Measurements from ENCODE around the gene PROC. TPM values are rescaled to one million over a fixed set of nuclear protein-coding genes. Genes with fewer than 3 reads are reported as not detected.

Gene PROC
- total RNA-seq, 1 donor from 2014 or later, result not detected

GRCh38 chr2:127464470-127465257 lies 46.4 kb downstream of the PROC start:
- Mint-ChIP-seq H3K27me3 (ENCODE audit: low read depth) (no peaks in the 10 kb centered on the region), H3K27ac (ENCODE audit: unreplicated experiment) (no peak overlapping the region), H3K9me3 (no peaks in the 10 kb centered on the region), H3K4me1 (no peaks in the 10 kb centered on the region), H3K4me3 (no peak overlapping the region), H3K36me3 (ENCODE audit: low read depth) (peaks cover 10% of the 10 kb centered on the region)
- TF ChIP-seq CTCF (conservative IDR thresholded peaks at IDR 0.05), result no peak
- no peak for DNase-seq (ENCODE audit: low read depth, low spot score)

- Mint-ChIP-seq H3K27me3 (ENCODE audit: low read depth) (no peaks in the 10 kb centered on the region), H3K4me1 (no peaks in the 10 kb centered on the region), H3K27ac (ENCODE audit: unreplicated experiment) (peak overlapping the region; percentile 63), H3K9me3 (no peaks in the 10 kb centered on the region), H3K36me3 (ENCODE audit: low read depth) (peaks cover 10% of the 10 kb centered on the region), H3K4me3 (no peak overlapping the region)
- no peak for DNase-seq (ENCODE audit: low read depth, low spot score)
- TF ChIP-seq CTCF (conservative IDR thresholded peaks at IDR 0.05), result no peak
Measured at GRCh38 chr2:127465258-127465657, 47.0 kb downstream of the PROC start.

- H3K27ac Mint-ChIP-seq (ENCODE audit: unreplicated experiment), result no peak overlapping the region
- peaks cover 10% of the 10 kb centered on the region for H3K36me3 Mint-ChIP-seq (ENCODE audit: low read depth)
- H3K27me3 Mint-ChIP-seq (ENCODE audit: low read depth), result no peaks in the 10 kb centered on the region
- H3K4me3 Mint-ChIP-seq, result no peak overlapping the region
- no peaks in the 10 kb centered on the region for H3K9me3 Mint-ChIP-seq
- no peaks in the 10 kb centered on the region for H3K4me1 Mint-ChIP-seq
- TF ChIP-seq CTCF (conservative IDR thresholded peaks at IDR 0.05), result no peak
- DNase-seq (ENCODE audit: low read depth, low spot score), result no peak
Measured at GRCh38 chr2:127469051-127469450, 50.8 kb downstream of the PROC start.

GRCh38 chr2:127469974-127470373 lies 51.7 kb downstream of the PROC start:
- H3K9me3 Mint-ChIP-seq, result no peaks in the 10 kb centered on the region
- no peak overlapping the region for H3K4me3 Mint-ChIP-seq
- peaks cover 10% of the 10 kb centered on the region for H3K36me3 Mint-ChIP-seq (ENCODE audit: low read depth)
- H3K27ac Mint-ChIP-seq (ENCODE audit: unreplicated experiment), result no peak overlapping the region
- no peaks in the 10 kb centered on the region for H3K27me3 Mint-ChIP-seq (ENCODE audit: low read depth)
- no peak for TF ChIP-seq CTCF (conservative IDR thresholded peaks at IDR 0.05)
- H3K4me1 Mint-ChIP-seq, result no peaks in the 10 kb centered on the region
- no peak for DNase-seq (ENCODE audit: low read depth, low spot score)

- H3K27ac Mint-ChIP-seq (ENCODE audit: unreplicated experiment), result no peak overlapping the region
- no peak overlapping the region for H3K4me3 Mint-ChIP-seq
- H3K9me3 Mint-ChIP-seq, result peaks cover 9% of the 10 kb centered on the region
- DNase-seq (ENCODE audit: low read depth, low spot score), result no peak
- H3K36me3 Mint-ChIP-seq (ENCODE audit: low read depth), result peaks cover 23% of the 10 kb centered on the region
- no peaks in the 10 kb centered on the region for H3K4me1 Mint-ChIP-seq
- no peaks in the 10 kb centered on the region for H3K27me3 Mint-ChIP-seq (ENCODE audit: low read depth)
- TF ChIP-seq CTCF (conservative IDR thresholded peaks at IDR 0.05), result no peak
Measured at GRCh38 chr2:127471286-127471988, 53.2 kb downstream of the PROC start.
